HG02678 (cell line): ENCODE measurements around the gene EFR3B.
A peak's percentile ranks its signal among the peaks of the same experiment; 100 is the strongest.
"Not testable (repeated sequence)": the region's sequence is repeated elsewhere in the genome, so short reads cannot be mapped to it uniquely, and the experiment has no call there.

ENCODE experiments used
- ATAC-seq: cut with Tn5 transposase; IDR thresholded peaks from one replicate; pipeline ENCODE4 v1.9.1; 2021; ENCODE audit warnings: mild to moderate bottlenecking, moderate library complexity; ENCODE audit not compliant: unreplicated experiment

EFR3B gene, protein sequence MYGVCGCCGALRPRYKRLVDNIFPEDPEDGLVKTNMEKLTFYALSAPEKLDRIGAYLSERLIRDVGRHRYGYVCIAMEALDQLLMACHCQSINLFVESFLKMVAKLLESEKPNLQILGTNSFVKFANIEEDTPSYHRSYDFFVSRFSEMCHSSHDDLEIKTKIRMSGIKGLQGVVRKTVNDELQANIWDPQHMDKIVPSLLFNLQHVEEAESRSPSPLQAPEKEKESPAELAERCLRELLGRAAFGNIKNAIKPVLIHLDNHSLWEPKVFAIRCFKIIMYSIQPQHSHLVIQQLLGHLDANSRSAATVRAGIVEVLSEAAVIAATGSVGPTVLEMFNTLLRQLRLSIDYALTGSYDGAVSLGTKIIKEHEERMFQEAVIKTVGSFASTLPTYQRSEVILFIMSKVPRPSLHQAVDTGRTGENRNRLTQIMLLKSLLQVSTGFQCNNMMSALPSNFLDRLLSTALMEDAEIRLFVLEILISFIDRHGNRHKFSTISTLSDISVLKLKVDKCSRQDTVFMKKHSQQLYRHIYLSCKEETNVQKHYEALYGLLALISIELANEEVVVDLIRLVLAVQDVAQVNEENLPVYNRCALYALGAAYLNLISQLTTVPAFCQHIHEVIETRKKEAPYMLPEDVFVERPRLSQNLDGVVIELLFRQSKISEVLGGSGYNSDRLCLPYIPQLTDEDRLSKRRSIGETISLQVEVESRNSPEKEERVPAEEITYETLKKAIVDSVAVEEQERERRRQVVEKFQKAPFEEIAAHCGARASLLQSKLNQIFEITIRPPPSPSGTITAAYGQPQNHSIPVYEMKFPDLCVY

DNA sequence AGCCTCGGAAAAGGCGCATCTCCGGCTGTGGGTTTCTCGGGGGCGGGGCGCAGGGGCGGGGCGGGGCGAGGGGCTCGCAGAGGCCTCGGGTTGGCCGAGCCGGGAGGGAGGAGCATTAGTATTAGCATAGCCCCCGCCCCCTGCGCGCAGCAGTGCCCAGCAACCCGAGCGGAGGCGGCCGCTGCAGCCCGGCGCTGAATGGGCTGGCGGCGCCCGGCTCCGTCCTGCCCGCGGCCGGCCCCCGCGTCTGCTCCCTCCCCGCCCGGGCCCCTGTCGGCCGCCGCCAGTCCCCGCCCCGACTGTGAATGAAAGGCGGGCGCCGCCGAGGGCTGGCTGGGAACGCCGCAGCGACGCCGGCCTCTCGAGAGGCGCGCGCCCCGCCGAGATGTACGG, at the start of gene EFR3B:
Gene EFR3B (plus strand): TSS at position 149 of the 393 bp plus-strand sequence. CDS start 237 bp downstream, at position 386.
- ATAC-seq, result peak; percentile 93

DNA sequence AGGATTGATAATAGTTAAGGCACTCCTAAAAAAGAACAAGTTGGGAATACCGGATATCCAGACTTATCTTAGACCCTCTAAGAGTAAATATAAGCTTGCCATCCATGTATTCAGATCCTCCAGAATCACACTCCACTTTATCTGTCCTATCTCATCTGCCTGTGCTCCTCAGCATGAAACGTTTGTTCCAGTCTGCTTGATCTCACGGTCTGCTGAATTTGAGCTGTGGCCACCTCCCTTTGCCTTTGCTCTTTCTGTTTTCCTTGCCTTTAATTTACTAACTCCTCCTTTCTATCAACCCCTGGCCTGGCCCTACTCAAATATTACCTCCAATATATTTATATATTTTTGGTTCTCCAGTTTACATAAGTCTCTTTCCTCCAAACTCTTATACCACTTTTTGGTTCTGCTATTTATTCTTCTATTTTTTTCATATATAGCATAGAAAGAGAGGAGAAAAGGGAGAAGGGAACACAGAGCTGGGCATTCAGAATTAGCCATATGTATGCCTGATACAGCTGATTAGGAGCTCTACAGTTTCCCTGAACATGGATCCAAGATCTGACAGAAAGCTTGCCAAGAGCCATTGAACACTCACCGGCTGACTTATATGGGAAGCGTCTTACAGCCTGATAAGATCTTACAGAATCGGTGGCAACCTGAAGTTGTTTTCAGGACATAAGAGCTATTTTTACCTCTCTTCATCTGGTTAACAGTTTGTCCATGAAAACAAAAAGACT, 48.3 kb upstream of the EFR3B start:
- no peak for ATAC-seq

DNA sequence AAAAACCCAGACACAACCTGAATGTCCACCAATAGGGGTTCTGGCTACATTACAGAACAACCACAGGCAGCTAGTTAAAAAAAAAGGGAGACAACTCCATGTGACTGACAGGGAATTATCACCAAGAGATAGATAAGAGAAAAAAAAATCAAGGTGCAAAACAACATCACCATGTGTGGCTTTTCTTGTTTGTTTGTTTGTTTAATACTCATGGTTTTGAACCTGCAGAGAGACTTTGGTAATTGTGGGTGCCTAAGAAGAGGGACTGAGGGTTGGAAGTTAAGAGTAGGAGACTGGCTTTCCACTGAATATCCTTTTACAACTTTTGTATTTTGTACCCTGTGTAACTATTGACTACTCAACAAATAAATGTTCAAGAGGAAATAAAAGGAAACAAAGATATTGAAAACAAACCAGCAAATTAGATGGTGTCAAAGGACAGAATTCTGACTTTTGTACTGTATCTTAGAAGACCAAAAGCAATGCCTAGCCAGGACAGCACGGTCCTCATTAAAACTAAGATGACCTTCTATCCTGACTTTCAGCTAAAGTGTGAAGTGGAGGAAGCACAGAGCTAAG, 47.6 kb upstream of the EFR3B start:
- ATAC-seq, result no peak

DNA sequence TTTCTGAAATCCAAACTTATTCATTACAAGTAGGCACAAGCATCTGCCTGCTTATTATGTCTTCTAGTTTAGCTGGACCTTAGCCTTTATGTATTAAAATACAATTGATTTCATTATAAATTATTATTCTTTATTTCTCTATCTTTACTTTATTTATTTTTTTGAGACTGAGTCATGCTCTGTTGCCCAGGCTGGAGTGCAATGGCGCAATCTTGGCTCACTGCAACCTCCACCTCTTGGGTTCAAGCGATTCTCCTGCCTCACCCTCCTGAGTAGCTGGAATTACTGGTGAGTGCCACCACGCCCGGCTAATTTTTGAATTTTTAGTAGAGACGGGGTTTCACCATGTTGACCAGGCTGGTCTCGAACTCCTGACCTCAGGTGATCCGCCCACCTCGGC, 42.8 kb upstream of the EFR3B start:
- ATAC-seq, result not testable (repeated sequence)

DNA sequence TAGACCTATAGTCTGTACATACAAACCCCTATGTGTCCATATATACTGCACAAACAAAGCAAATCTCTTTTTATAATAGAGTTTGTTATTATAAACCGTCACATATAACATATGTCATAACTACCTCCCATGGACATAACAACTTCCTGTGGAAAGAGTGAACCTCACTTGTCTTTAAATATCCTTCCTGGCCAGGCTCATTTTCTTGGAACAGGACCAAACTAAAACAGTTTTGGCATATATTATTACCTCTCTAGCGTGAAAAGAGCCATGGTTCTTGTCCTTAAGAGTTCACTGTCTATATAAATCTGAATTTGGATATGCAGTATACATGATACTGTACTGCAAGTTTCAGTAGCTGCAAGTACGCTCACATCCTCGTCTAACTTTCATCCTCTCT, 41.8 kb upstream of the EFR3B start:
- no peak for ATAC-seq

DNA sequence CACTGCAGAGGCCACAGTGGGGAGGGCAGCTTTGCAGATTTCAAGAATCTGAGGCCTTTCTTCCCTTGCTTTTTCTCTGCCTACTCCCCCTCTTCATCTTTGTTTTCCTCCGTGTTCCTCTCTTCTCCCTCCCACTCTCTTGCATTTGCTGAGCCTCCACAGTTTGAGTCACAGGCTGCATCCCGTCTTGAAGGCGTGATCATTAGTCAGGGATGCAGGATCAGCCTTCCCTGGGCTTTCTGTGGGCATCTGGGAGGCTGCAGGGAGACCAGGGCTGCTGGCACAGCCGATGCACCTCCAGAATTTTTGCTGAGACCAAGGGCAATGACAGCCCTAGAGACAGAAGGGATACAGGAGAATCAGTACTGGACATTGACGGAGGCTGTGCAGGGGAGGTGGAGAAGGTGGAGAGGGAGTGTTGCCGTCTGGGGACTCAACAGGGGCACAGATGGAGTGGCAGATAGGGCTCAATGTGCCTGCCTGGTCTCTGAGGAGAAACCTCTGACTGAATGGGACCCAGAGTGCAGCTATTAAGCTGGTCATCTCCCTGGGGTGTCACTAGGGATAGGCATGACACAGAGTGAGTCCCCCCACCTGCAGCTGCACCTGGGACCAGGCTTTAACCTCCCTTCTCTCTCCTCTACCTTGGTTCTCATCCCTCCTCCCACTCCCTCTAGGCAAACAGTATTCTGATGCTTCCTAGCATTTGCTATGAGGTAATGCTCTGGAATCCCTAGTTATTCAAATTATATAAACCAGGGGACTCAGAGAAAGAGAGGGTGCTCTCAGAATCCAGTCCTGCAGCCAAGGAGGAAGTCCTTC, 41.2 kb upstream of the EFR3B start:
- ATAC-seq, result no peak

DNA sequence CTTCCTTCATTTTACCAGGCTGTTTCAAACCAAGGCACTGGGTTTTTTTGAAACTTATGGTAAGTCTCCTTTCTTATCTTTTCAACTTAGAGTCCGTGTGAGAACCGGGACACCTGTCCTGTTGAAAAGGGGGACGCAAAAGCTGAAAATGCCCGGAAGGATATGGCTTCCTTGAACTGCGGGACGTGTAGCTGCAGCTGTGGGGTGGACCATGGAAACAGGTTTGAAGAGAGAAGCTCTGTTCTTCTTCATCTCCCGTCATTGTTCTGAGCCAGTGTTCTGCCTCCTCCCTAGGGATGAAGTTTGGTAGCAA, 40.6 kb upstream of the EFR3B start:
- no peak for ATAC-seq

DNA sequence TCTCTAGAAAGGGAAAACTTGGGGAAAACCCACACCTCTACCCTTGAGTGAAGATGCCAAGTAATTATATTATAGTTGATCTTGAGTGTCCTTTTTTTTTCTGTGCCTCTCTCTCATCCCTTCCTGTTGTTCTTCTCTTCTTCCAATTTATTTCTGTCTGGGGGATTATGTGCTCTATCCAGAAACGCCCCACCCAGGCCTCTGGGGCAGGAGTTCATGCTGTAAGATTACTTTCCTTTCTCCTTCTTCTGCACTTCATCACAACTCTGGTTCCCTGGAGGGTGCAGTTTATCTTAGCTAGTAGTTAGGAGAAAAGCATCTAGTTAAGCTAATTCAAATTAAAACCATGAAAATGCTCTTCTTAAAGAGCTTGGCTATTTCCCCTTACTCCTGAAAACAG, 39.8 kb upstream of the EFR3B start:
- ATAC-seq, result no peak

DNA sequence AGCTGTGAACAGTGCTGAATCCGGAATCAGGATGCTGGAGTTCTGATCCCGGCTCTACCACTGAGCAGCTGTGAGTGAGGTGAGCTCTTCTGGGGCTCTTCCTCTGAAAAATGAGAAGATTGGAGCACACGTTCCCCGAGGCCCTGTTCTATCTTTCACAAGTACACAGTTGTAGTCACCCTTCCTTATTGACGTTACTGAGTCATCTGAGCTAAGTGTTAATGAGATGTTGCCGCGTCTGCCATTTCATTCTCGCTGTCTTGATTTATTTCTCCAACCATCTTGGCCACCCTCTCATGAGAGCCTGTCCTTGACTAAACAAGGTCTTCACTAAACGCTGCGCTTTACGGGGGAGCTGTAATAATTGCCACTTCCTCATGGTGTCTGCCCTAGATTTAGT, 31.9 kb upstream of the EFR3B start:
- no peak for ATAC-seq

DNA sequence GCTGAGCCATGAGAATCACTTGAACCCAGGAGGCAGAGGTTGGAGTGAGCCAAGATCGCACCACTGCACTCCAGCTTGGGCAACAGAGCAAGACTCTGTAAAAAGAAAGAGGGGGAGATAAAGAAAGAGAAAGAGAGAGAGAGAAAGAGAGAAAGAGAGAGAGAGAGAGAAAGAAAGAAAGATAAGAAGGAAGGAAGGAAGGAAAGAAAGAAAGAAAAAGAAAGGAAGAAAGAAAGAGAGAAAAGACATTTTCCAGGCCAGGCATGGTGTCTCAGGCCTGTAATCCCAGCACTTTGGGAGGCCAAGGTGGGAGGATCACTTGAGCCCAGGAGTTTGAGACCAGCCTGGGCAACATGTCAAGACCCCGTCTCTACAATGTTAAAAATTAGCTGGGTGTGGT, 30.5 kb upstream of the EFR3B start:
- ATAC-seq, result not testable (repeated sequence)

DNA sequence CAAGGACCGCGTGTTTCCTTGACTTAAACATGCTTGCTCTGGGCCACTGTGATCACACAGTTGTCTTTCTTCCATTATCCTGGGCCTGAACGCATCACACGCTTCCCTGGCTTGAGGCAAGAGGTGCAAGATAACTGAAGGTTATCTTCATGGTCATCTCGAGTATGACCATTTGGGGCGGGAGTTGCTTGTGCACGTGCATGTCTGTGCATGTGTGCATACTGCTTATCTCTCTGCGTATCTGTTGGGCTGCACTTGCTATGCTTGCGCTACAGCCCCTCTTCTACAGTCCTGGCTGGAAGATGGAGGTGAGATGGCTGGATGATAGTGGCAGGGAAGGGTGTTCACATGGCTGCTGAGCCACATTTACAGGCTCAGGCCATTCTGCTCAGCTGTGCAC, 27.2 kb upstream of the EFR3B start:
- ATAC-seq, result no peak

DNA sequence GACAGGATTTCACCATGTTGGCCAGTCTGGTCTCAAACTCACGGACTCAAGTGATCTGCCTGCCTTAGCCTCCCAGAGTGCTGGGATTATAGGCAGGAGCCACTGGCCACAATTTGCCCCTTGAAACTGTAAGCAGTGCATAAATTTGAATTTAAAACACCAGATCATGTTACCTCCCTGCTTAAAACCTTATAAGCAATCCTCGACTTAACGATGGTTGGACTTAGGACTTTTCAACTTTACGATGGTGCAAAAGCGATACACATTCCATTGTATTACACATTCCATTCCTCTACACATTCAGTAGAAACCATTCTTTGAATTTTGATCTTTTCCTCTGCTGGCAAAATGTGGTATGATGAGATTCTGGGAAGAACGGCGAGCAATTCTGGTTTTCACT, 23.2 kb upstream of the EFR3B start:
- ATAC-seq, result no peak

DNA sequence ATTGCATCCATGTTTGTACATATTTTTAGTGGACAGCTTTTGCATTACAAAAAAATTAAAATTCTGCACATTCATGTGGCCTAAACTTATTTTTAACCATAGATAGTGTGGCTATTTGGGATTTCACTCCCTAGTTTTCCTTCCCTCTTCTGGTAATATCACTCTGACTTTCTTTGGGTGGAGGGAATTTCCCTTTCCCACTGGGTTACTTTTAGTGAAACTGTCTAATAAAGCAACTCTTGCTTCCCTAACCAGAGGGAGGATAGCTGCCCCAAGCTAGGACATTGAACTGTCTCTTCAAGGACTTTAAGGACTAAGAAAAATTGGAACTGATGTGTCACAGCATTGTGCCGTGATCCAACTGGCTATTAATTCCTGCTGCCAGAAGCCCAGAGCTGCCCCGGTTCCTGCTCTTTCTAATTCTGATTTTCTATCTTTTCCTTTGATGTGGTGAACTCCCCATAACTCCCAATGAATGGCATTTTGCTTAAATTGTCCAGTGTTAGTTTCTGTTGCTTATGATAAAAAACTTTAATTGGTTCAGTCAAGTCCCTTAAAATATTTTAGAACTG, 20.0 kb upstream of the EFR3B start:
- no peak for ATAC-seq

DNA sequence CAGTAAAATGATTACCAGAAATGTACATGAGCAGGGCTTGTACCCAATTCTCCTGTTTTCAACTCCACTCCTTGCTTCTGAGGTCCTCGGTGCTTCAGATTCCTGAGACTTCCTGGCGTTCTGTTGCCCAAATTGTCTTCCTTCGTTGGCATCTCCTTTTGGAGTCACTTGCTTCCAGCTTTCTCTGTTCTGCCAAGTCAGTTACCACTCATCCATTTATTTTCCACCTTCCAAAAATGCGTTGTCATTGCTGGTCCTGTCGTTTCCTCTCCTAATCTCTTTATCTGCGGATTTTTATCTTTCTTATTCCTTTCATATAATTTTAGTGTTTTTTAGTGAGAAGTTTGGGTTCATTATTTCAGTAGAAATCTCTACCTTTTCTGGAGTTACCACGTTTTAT, 18.5 kb upstream of the EFR3B start:
- no peak for ATAC-seq

DNA sequence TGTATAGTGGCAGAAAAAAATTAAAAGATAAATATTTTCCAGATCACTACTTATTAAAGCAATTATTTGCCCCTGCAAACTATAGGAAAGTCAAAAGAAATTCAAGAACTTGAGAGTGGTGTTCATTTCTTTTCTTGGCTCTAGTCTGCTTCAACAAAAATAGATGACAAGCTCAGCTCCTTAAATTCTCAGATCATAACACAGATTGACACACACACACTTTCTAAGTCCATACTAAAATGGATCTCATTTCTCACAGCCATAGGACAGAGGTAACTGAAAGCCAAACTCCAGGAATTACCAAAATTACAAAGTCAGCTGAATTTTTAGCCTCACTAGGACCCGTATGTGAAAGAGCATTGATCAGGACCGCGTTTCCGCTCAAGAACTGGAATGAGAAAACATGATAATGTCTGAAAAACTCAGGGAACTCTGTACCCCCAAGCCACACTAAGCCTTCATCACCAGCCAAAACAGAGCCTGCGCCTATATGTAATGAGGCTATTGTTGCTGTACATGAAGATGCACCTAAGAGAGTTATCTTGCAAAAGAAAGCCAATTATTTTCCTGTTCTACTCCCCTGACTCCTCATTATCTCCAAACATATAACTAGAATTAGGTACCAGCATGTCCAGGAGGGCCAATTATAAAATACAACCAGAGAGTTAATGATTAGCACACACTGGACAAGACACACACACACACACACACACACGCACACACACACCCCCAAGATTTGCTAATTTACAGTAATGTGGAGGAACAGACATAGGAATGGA, 16.5 kb upstream of the EFR3B start:
- no peak for ATAC-seq

DNA sequence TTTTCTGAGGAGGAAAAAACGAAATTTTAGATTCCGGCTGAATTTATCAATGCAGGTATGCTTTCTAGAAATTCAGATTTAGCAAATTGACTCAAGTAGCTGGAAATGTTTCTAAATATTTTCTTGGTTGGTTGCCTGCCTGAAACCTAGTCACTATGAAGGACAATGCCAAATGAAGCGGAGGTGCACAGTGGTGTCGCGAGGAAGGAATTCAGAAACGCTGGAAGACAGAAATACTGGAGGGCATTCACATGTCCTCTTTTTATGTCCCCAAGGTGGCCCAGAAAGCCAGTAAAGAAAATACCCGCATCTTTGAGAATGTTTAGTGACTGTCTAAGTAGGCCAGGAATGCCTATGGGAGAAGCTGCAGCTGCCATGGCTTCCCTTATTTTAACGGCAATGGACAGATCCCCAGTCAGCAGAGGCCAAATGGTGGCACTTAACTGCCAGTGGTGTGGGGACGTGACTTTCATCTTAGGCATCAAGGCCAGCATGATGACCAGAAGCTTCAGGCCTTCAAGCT, 15.8 kb upstream of the EFR3B start:
- no peak for ATAC-seq

DNA sequence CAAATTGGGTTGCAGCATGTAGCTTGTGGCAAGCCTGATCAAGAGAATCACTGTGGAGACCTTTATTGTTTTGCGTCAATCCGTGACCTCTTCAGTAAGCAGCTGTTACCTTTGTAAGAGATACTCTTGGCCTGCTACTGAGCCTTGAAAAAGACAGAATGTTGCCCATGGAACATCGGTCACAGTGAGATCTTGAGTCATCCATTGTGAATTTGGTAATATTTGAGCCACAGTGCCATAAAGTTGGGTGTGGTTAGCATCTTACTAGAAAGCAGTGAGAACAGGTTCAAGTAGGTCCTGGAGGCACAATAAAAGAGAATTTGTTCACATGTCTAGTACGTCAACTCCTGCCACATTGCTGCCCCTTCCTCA, 12.7 kb upstream of the EFR3B start:
- no peak for ATAC-seq

DNA sequence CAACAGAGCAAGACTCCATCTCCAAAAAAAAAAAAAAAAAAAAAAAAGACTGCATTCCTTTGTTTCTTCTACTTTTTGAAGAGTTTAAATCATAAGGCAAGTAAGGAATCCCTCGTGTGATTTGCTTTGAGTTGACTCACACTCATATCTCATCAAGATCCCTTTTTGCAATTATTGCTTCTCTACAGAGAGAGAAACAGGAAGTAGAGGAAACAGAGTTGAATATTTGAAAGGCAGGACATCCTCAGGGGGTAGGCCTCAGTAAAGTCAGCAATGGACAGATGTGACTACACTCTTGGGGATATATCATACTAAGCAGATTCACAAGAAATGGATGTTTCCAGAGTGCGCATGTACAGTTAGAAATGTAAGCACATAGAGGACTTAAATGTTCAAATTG, 11.2 kb upstream of the EFR3B start:
- ATAC-seq, result no peak

DNA sequence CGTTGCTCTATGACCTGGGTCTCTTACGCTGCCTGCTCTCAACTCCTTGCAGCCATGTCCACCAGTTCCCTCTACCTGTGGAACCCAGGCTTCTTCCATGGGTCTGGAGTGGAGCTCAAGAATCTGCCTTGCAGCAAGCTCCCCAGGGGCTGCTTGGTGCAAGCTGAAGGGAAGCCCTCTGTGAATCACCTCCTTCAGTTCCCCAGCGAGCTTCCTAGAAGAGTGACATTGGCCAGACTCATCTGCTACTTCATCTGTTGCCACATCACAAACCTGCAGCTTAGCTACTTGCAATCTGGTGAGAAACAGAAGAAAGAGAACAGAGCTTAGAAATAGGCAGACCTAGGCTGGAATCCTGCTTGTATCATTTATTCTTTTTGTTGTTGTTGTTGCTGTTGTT, 9.8 kb upstream of the EFR3B start:
- no peak for ATAC-seq
